Thoracic aorta (tissue), 2 donors: ENCODE data around the gene CDC40. TPM values are rescaled to one million over a fixed set of nuclear protein-coding genes. Genes with fewer than 3 reads are reported as not detected.

Source experiments
- ATAC-seq: fragments of 150-250 bp; one replicate; pipeline ENCODE4 v1.8.0; 2017; ENCODE audit warnings: low read depth; ENCODE audit not compliant: insufficient number of reproducible peaks, low FRiP score
- DNase-seq: peaks from one replicate; pipeline ENCODE4 v3.0.0-alpha.2; 2020; ENCODE audit warnings: low spot score
- H3K27ac ChIP-seq, 2 donors: fragments of 200-600 bp; sonication (generic); 1 replicate in 1 of 2; 2 replicates in 1 of 2; pipeline ENCODE4 v1.5.1; 2016; ENCODE audit warnings: mild to moderate bottlenecking in 2 of 2, moderate library complexity in 2 of 2
- H3K27me3 ChIP-seq: fragments of 200-600 bp; sonication (generic); replicated peaks from 2 replicates; pipeline ENCODE4 v1.6.0; 2016; ENCODE audit warnings: mild to moderate bottlenecking; ENCODE audit not compliant: insufficient read depth
- H3K36me3 ChIP-seq: fragments of 200-600 bp; sonication (generic); one replicate; pipeline ENCODE4 v1.5.1; 2016
- H3K4me1 ChIP-seq, 2 donors: fragments of 200-600 bp; sonication (generic); 1 replicate in 1 of 2; 2 replicates in 1 of 2; pipeline versions ENCODE4 v1.5.1 to v1.6.0; 2016; ENCODE audit warnings: low read depth in 2 of 2, mild to moderate bottlenecking in 1 of 2; ENCODE audit not compliant: control insufficient read depth in 1 of 2
- H3K4me3 ChIP-seq: fragments of 200-600 bp; sonication (generic); 2 replicates; pipeline ENCODE4 v1.5.1; 2016; ENCODE audit warnings: mild to moderate bottlenecking
- H3K9me3 ChIP-seq: fragments of 200-600 bp; sonication (generic); 2 replicates; pipeline ENCODE4 v1.5.1; 2016
- total RNA-seq, 2 donors: library from RNA; depleted of rRNA; stranded (reverse); fragments of >200 nt; gene quantifications; one replicate each; pipeline versions ENCODE4 v1.1.0 to v1.2.3, GENCODE V29; 2016
- TF ChIP-seq, protein P1 (sequence below): fragments of 200-600 bp; sonication (generic); IDR thresholded peaks from one replicate; pipeline ENCODE4 v1.5.1; 2019; ENCODE audit warnings: antibody characterized with exemption

CDC40 gene
- total RNA-seq, 2 donors from 2014 or later: 11.2 to 22.2 TPM

DNA sequence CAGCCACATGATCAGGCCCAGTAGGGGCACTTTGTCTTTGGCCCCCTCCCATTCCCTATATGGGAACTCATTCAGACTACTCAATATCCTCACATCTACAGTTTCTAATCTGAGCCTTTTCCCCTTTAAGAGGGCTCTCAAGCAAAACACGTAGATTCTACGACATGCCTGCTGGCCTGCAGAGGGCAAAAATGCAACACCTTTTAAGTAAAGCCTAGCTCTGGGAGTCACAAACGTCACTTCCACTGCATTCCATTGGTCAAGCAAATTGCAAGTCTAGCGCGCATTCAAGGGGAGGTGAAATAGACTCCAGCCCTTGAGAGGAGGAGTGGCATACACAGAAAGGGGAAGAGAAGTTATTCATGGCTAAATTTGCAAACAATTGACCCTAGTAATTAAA, 70.6 kb downstream of the CDC40 start:
- Histone ChIP-seq H3K4me1 (no peaks in the 10 kb centered on the region), H3K9me3 (no peaks in the 10 kb centered on the region), H3K36me3 (peaks cover 3% of the 10 kb centered on the region), H3K27me3 (no peaks in the 10 kb centered on the region), H3K4me3 (no peak overlapping the region), H3K27ac (no peak overlapping the region)
- TF ChIP-seq, protein P1, sequence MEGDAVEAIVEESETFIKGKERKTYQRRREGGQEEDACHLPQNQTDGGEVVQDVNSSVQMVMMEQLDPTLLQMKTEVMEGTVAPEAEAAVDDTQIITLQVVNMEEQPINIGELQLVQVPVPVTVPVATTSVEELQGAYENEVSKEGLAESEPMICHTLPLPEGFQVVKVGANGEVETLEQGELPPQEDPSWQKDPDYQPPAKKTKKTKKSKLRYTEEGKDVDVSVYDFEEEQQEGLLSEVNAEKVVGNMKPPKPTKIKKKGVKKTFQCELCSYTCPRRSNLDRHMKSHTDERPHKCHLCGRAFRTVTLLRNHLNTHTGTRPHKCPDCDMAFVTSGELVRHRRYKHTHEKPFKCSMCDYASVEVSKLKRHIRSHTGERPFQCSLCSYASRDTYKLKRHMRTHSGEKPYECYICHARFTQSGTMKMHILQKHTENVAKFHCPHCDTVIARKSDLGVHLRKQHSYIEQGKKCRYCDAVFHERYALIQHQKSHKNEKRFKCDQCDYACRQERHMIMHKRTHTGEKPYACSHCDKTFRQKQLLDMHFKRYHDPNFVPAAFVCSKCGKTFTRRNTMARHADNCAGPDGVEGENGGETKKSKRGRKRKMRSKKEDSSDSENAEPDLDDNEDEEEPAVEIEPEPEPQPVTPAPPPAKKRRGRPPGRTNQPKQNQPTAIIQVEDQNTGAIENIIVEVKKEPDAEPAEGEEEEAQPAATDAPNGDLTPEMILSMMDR: no peak
- ATAC-seq (no peak), DNase-seq (no peak)

DNA sequence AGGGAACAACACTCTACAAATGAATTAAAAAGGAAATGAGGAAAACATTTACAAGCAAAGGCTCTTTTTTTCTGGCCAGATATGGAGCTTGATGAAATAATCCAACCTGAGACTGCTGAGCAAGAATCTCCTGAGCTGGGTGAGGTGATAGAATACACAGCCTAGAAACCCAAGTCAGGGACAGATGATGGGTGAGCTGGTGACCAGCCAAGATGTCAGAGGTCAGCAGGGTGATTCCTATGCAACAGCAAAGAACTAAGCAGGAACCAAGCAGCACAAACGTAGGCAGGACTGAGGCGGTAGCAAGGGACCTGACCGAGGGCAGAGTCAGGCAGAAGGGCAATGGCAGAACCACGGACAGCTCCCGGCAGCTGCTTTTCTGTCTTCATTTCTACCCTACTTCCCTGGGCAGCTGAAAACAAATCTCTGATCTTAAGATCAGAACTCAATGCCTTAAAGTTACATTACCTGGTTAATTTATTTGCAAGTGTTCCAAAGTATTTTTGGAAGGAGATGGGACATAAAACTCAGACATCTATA, 75.1 kb downstream of the CDC40 start:
- no peaks in the 10 kb centered on the region for H3K27me3 ChIP-seq
- peaks cover 4% of the 10 kb centered on the region for H3K9me3 ChIP-seq
- no peak for DNase-seq
- peaks cover 3% of the 10 kb centered on the region for H3K36me3 ChIP-seq
- H3K4me1 ChIP-seq: no peaks in the 10 kb centered on the region
- no peak overlapping the region for H3K27ac ChIP-seq
- TF ChIP-seq, protein P1: no peak
- ATAC-seq: no peak
- no peak overlapping the region for H3K4me3 ChIP-seq

DNA sequence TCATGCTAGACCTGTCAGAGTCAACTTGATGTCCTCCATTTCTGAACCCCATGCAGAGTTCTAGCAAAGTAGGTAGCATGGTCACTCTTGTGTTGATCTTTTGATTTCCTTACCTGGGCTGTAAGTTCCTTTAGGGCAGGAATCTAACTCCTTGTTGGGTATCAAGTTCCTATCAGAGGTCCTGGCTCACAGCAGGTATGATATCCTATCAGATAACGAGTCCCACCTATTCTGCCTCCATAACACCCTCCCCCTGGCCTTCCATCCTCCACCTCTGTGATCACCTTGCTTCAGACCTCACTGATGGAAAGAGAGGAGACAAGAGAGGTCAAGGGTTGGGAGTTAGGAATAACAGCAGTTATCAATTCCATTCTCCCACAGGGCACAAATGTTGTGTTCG, 76.1 kb downstream of the CDC40 start:
- H3K4me1 ChIP-seq: no peaks in the 10 kb centered on the region
- no peak for ATAC-seq

DNA sequence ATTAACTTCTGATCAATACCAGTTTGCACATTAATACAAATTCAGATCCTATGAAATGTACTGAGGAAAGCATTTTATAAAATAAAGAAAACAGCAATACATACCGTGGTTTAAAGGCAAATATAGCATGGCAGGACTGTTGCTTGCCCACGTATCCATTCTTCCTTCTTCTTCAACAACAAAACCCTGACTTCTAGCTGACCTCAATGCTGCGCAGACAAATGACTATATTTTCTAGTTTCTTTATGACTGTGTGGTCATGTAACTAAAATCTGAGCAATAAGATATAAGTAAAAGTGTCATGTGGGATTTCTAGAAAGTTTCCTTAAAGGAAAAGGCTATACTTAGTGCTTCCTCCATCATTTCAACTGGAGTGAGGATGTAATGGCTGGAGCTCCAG, 85.0 kb downstream of the CDC40 start:
- H3K36me3 ChIP-seq: no peaks in the 10 kb centered on the region
- no peak for DNase-seq
- peaks cover 4% of the 10 kb centered on the region for H3K9me3 ChIP-seq
- no peaks in the 10 kb centered on the region for H3K27me3 ChIP-seq
- TF ChIP-seq, protein P1: no peak
- no peaks in the 10 kb centered on the region for H3K4me1 ChIP-seq
- H3K4me3 ChIP-seq: no peak overlapping the region
- no peak overlapping the region for H3K27ac ChIP-seq
- no peak for ATAC-seq

More for the DNA sequence above, 76.1 kb downstream of the CDC40 start:
- Histone ChIP-seq H3K27me3 (no peaks in the 10 kb centered on the region), H3K9me3 (peaks cover 8% of the 10 kb centered on the region), H3K36me3 (peaks cover 3% of the 10 kb centered on the region), H3K27ac (no peak overlapping the region), H3K4me3 (no peak overlapping the region)
- TF ChIP-seq, protein P1: no peak
- no peak for DNase-seq

DNA sequence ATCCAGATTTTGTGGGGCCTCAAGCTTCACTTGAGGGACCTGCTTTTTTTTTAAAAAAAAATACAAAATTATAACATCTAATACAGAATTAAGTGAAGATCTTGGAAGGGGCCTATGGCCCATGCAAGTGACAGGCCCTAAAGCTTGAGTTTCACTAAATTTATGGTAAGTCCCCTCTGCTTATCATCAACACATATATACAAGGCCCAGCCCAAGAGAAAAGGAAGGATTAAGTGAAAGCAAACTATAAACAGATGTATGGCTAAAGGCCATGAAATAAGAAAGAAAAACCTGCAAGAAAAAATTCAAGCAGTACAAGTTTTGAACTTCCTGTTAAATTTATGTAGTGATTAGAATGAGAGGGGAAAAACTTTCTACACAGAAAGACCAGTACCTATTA, 86.8 kb downstream of the CDC40 start:
- no peaks in the 10 kb centered on the region for H3K36me3 ChIP-seq
- ATAC-seq (no peak), DNase-seq (no peak)
- TF ChIP-seq, protein P1: no peak
- no peaks in the 10 kb centered on the region for H3K27me3 ChIP-seq
- H3K4me3 ChIP-seq: no peak overlapping the region
- H3K9me3 ChIP-seq: no peaks in the 10 kb centered on the region
- no peak overlapping the region for H3K27ac ChIP-seq
- H3K4me1 ChIP-seq: no peaks in the 10 kb centered on the region
